Measurements from ENCODE around the gene DCLRE1B.

GRCh38 chr1:113934511-113935055, 29.5 kb downstream of the DCLRE1B start:
- TF ChIP-seq CTCF (IDR thresholded peaks at IDR 0.05) (no peak), ZFX (IDR thresholded peaks at IDR 0.05; ENCODE audit: borderline replicate concordance) (no peak)

Measured in 22Rv1 (cell line).